K562 (cell line): ENCODE results near the gene ELL3. TPM values are rescaled to one million over a fixed set of nuclear protein-coding genes. Genes with fewer than 3 reads are reported as not detected.

Experiments
- BRD9 ChIP-seq: fragments of 450-650 bp; IDR thresholded peaks from 2 replicates; pipeline ENCODE4 v1.6.1; 2018; ENCODE audit warnings: low read depth; ENCODE audit not compliant: partially characterized antibody
- CC2D1A ChIP-seq: fragments of 450-650 bp; IDR thresholded peaks from 2 replicates; pipeline ENCODE4 v1.6.1; 2017; ENCODE audit warnings: mild to moderate bottlenecking
- CEBPB ChIP-seq: fragments of 450-650 bp; IDR thresholded peaks from 2 replicates; pipeline ENCODE4 v1.6.1; 2016; ENCODE audit warnings: missing genetic modification characterization, missing compliant biosample characterization
- CEBPG ChIP-seq, 3 experiments: fragments of 200-800 bp in 1 of 3; sonication (Bioruptor generic) in 1 of 3; sonication (generic) in 1 of 3; formaldehyde crosslinking in 1 of 3; IDR thresholded peaks in 2 of 3; conservative IDR thresholded peaks in 1 of 3; 2 replicates each; pipeline versions ENCODE4 v1.6.1 to v1.8.0; 2016 to 2022; ENCODE audit warnings: missing compliant biosample characterization in 2 of 3, missing genetic modification characterization in 2 of 3, mild to moderate bottlenecking in 1 of 3, missing genetic modification reagents in 1 of 3
- DLX4 ChIP-seq: fragments of 250-450 bp; sonication (Bioruptor Pico); IDR thresholded peaks from 2 replicates; pipeline ENCODE4 v1.6.1; 2021; ENCODE audit warnings: mild to moderate bottlenecking
- E2F5 ChIP-seq: sonication (generic); formaldehyde crosslinking; IDR thresholded peaks from 2 replicates; pipeline ENCODE4 v1.8.0; 2022; ENCODE audit warnings: mild to moderate bottlenecking, missing genetic modification reagents
- FOXJ3 ChIP-seq: sonication (generic); formaldehyde crosslinking; IDR thresholded peaks from 2 replicates; pipeline ENCODE4 v1.4.0; 2020; ENCODE audit warnings: mild to moderate bottlenecking, missing genetic modification reagents
- FOXK2 ChIP-seq, 2 experiments: fragments of 450-650 bp; IDR thresholded peaks in 1 of 2; conservative IDR thresholded peaks in 1 of 2; 2 replicates each; pipeline ENCODE4 v1.6.1; 2016; ENCODE audit warnings: low read depth in 2 of 2, mild to moderate bottlenecking in 1 of 2
- HMGN3 ChIP-seq: IDR thresholded peaks from 2 replicates; pipeline ENCODE4 v1.6.1; 2011; ENCODE audit warnings: borderline replicate concordance, low read depth, mild to moderate bottlenecking, mixed read lengths, low read length; ENCODE audit not compliant: insufficient read length; ENCODE audit errors: extremely low read depth
- MLLT1 ChIP-seq, 2 experiments: fragments of 450-650 bp; IDR thresholded peaks; 2 replicates each; pipeline ENCODE4 v1.6.1; 2016
- PBX2 ChIP-seq, 2 experiments: IDR thresholded peaks in 1 of 2; conservative IDR thresholded peaks in 1 of 2; 2 replicates each; pipeline ENCODE4 v1.6.1; 2016; ENCODE audit warnings: low read depth in 2 of 2, mild to moderate bottlenecking in 1 of 2, missing compliant biosample characterization in 1 of 2, missing genetic modification characterization in 1 of 2, moderate library complexity in 1 of 2
- PHF8 ChIP-seq: fragments of 200-600 bp; sonication (generic); IDR thresholded peaks from 2 replicates; pipeline ENCODE4 v1.6.1; 2012; ENCODE audit warnings: mixed run types, mild to moderate bottlenecking, inconsistent platforms, low read length, moderate library complexity, borderline replicate concordance
- RFX7 ChIP-seq: fragments of 250-450 bp; sonication (Bioruptor Pico); IDR thresholded peaks from 2 replicates; pipeline ENCODE4 v1.5.1; 2021; ENCODE audit warnings: mild to moderate bottlenecking
- SMAD4 ChIP-seq: fragments of 250-450 bp; sonication (Bioruptor Pico); conservative IDR thresholded peaks from 2 replicates; pipeline ENCODE4 v1.8.0; 2021; ENCODE audit warnings: inconsistent platforms, mild to moderate bottlenecking, moderate library complexity
- SMARCC2 ChIP-seq: fragments of 450-650 bp; IDR thresholded peaks from 2 replicates; pipeline ENCODE4 v1.6.1; 2017; ENCODE audit warnings: antibody characterized with exemption, moderate library complexity, mild to moderate bottlenecking, low read depth
- USF1 ChIP-seq: sonication (generic); formaldehyde crosslinking; IDR thresholded peaks from 2 replicates; pipeline ENCODE4 v1.9.0; 2022; ENCODE audit warnings: mild to moderate bottlenecking, missing genetic modification reagents
- ZC3H8 ChIP-seq: fragments of 450-650 bp; IDR thresholded peaks from 2 replicates; pipeline ENCODE4 v1.6.1; 2017
- ZFX ChIP-seq: sonication (generic); formaldehyde crosslinking; IDR thresholded peaks from 2 replicates; pipeline ENCODE4 v1.8.0; 2022; ENCODE audit warnings: mild to moderate bottlenecking, missing genetic modification reagents, moderate library complexity
- ZKSCAN1 ChIP-seq: fragments of 150-350 bp; IDR thresholded peaks from 2 replicates; pipeline ENCODE4 v1.6.1; 2016; ENCODE audit warnings: low read depth, low read length
- polyA plus RNA-seq, 8 experiments: library from polyadenylated mRNA; depleted of rRNA in 4 of 8; stranded (reverse) in 5 of 8; unstranded in 3 of 8; fragments of >200 nt; fragmentation: Nextera tagmentation in 2 of 8; fragmentation: Illumina TruSeq in 1 of 8; extraction: Ambion mirVana in 2 of 8; extraction: Trizol in 1 of 8; gene quantifications; 2 replicates each; pipeline versions ENCODE4 v1.2.1 to v1.2.3, GENCODE V29; 2011 to 2014; ENCODE audit warnings: inconsistent platforms in 1 of 8, missing spikeins in 1 of 8
- total RNA-seq, 7 experiments: library from RNA; depleted of rRNA in 6 of 7; stranded (reverse); fragments of >200 nt in 6 of 7; fragmentation: Illumina TruSeq in 2 of 7; extraction: Trizol in 2 of 7; gene quantifications; 2 replicates each; pipeline versions ENCODE4 v1.2.1 to v1.2.3, GENCODE V29; 2011 to 2021; ENCODE audit warnings: low replicate concordance in 1 of 7

Gene ELL3
- total and polyA plus RNA-seq, 9 of the 15 experiments (the other 6 are each of a cell fraction or from before 2014, with no cell fraction given): 0.80 to 5.2 (median 2.6) TPM

- no peak for TF ChIP-seq ZKSCAN1
- no peak for TF ChIP-seq USF1 (CRISPR knock-in tag)
- no peak for TF ChIP-seq E2F5 (CRISPR knock-in tag)
- peak; percentile 49 for TF ChIP-seq ZFX
- TF ChIP-seq FOXK2 (conservative IDR thresholded peaks at IDR 0.05 in 1 of 2, IDR thresholded peaks at IDR 0.05 in 1 of 2; ENCODE audit: low read depth in 2 of 2): peak; percentile 85 to 92
- TF ChIP-seq PBX2 (CRISPR knock-in tag; IDR thresholded peaks at IDR 0.05; ENCODE audit: low read depth): no peak
- TF ChIP-seq PBX2 (tag; conservative IDR thresholded peaks at IDR 0.05; ENCODE audit: low read depth): no peak
- TF ChIP-seq SMARCC2: no peak
- TF ChIP-seq DLX4 (CRISPR knock-in tag): no peak
- no peak for TF ChIP-seq ZC3H8
- no peak for TF ChIP-seq RFX7
- 0 out of 2 replicates have a peak, but pooled peaks have one; percentile 17 for TF ChIP-seq CEBPG (CRISPR knock-in tag; IDR thresholded peaks at IDR 0.05)
- 0 out of 4 replicates have a peak, but pooled peaks of 1 of the 2 experiments have one; percentile 32 for TF ChIP-seq CEBPG (tag; conservative IDR thresholded peaks at IDR 0.05 in 1 of 2, IDR thresholded peaks at IDR 0.05 in 1 of 2)
- peak; percentile 48 for TF ChIP-seq CEBPB (tag)
- TF ChIP-seq PHF8: peak; percentile 84; the same call in 1 of the 2 replicates
- TF ChIP-seq CC2D1A: 0 out of 2 replicates have a peak, but pooled peaks have one; percentile 48
- TF ChIP-seq FOXJ3: no peak
- TF ChIP-seq HMGN3: peak; percentile 83
- no peak for TF ChIP-seq BRD9
- TF ChIP-seq SMAD4 (CRISPR knock-in tag): no peak
- no peak; a peak in 1 of 4 replicates for TF ChIP-seq MLLT1 (IDR thresholded peaks at IDR 0.05)
Measured at GRCh38 chr15:43800286-43801141, 23.7 kb upstream of the ELL3 start, which contains the start of gene HYPK (continued).
